MM.1S (cell line): ENCODE results near the gene AGAP3.

ENCODE experiments used
- DNase-seq: peaks from one replicate; pipeline ENCODE4 v3.0.0-alpha.2; 2015
- H2AFZ ChIP-seq: fragments of 300-600 bp; sonication (generic); 2 replicates; pipeline ENCODE4 v1.6.0; 2016; ENCODE audit warnings: antibody characterized with exemption, low read length
- H3F3A ChIP-seq: fragments of 300-600 bp; sonication (generic); 2 replicates; pipeline ENCODE4 v1.6.1; 2016; ENCODE audit warnings: mild to moderate bottlenecking, antibody characterized with exemption, low read length, moderate library complexity, mixed read lengths; ENCODE audit not compliant: insufficient read depth
- H3K27ac ChIP-seq: fragments of 300-600 bp; sonication (generic); 2 replicates; pipeline ENCODE4 v1.5.1; 2016; ENCODE audit warnings: mild to moderate bottlenecking, low read length
- H3K27me3 ChIP-seq: fragments of 300-600 bp; sonication (generic); replicated peaks from 2 replicates; pipeline ENCODE4 v1.6.0; 2016; ENCODE audit warnings: low read length; ENCODE audit not compliant: insufficient read depth
- H3K36me3 ChIP-seq: fragments of 300-600 bp; sonication (generic); replicated peaks from 2 replicates; pipeline ENCODE4 v1.6.1; 2016; ENCODE audit warnings: mild to moderate bottlenecking, low read length, mixed read lengths; ENCODE audit not compliant: insufficient read depth
- H3K4me1 ChIP-seq: fragments of 300-600 bp; sonication (generic); 2 replicates; pipeline ENCODE4 v1.6.1; 2016; ENCODE audit warnings: low read length, mixed read lengths
- H3K4me2 ChIP-seq: fragments of 300-600 bp; sonication (generic); 2 replicates; pipeline ENCODE4 v1.6.0; 2016; ENCODE audit warnings: low read depth, low read length
- H3K4me3 ChIP-seq: fragments of 300-600 bp; sonication (generic); 2 replicates; pipeline ENCODE4 v1.5.1; 2016; ENCODE audit warnings: low read length, mixed read lengths
- H3K79me2 ChIP-seq: fragments of 300-600 bp; sonication (generic); 2 replicates; pipeline ENCODE4 v1.6.1; 2016; ENCODE audit warnings: mixed run types, low read length, mixed read lengths
- H3K9ac ChIP-seq: fragments of 300-600 bp; sonication (generic); 2 replicates; pipeline ENCODE4 v1.6.1; 2016; ENCODE audit warnings: low read length, mixed read lengths
- H3K9me2 ChIP-seq: fragments of 300-600 bp; sonication (generic); replicated peaks from 2 replicates; pipeline ENCODE4 v1.6.1; 2016; ENCODE audit warnings: mild to moderate bottlenecking, low read length, mixed read lengths; ENCODE audit not compliant: insufficient read depth
- H3K9me3 ChIP-seq: fragments of 300-600 bp; sonication (generic); replicated peaks from 2 replicates; pipeline ENCODE4 v1.6.1; 2016; ENCODE audit warnings: mild to moderate bottlenecking, low read length, mixed read lengths; ENCODE audit not compliant: insufficient read depth
- H4K20me1 ChIP-seq: fragments of 300-600 bp; sonication (generic); 2 replicates; pipeline ENCODE4 v1.6.1; 2016; ENCODE audit warnings: mild to moderate bottlenecking, low read length, moderate library complexity, mixed read lengths; ENCODE audit not compliant: insufficient read depth
- EZH2 ChIP-seq: fragments of 300-600 bp; sonication (generic); optimal IDR thresholded peaks from 2 replicates; pipeline ENCODE3; 2017; ENCODE audit warnings: low read depth, mild to moderate bottlenecking, antibody characterized with exemption, low read length, mixed read lengths
- EZH2phosphoT487 ChIP-seq: fragments of 300-600 bp; sonication (generic); IDR thresholded peaks from 2 replicates; pipeline ENCODE4 v1.6.1; 2018; ENCODE audit warnings: antibody characterized with exemption, low read length
- TF ChIP-seq, protein P1 (sequence below): fragments of 300-600 bp; sonication (generic); IDR thresholded peaks from 2 replicates; pipeline ENCODE4 v1.5.1; 2016; ENCODE audit warnings: antibody characterized with exemption, low read length, mixed read lengths

Gene AGAP3

DNA sequence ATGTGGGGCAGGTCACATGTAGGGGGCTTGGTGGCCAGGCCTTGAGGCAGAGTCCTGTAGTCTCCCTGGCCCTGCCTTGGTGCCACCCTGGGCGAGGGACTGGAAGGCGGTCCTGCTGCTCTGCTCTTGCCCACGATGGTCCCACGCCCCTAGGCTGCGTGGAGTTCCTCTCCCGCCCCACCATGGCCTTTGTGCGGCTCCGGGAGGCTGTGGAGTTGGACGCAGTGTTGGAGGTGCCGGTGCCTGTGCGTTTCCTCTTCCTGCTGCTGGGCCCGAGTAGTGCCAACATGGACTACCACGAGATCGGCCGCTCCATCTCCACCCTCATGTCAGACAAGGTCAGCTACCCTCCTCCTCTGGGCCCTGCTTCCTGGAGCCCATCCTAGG, 15.7 kb upstream of the AGAP3 start:
- Histone ChIP-seq H3F3A (peaks cover 7% of the 10 kb centered on the region; the same call in 1 of the 2 replicates), H3K4me2 (no peak overlapping the region), H3K9ac (no peak overlapping the region), H3K27ac (no peak overlapping the region), H3K9me2 (no peaks in the 10 kb centered on the region), H3K36me3 (peaks cover 3% of the 10 kb centered on the region; the same call in 1 of the 2 replicates), H3K4me1 (no peaks in the 10 kb centered on the region), H2AFZ (no peak overlapping the region), H3K4me3 (no peak overlapping the region), H3K79me2 (no peaks in the 10 kb centered on the region), H3K27me3 (no peaks in the 10 kb centered on the region), H3K9me3 (no peaks in the 10 kb centered on the region), H4K20me1 (no peaks in the 10 kb centered on the region)
- DNase-seq, result no peak
- TF ChIP-seq EZH2, result no peak

DNA sequence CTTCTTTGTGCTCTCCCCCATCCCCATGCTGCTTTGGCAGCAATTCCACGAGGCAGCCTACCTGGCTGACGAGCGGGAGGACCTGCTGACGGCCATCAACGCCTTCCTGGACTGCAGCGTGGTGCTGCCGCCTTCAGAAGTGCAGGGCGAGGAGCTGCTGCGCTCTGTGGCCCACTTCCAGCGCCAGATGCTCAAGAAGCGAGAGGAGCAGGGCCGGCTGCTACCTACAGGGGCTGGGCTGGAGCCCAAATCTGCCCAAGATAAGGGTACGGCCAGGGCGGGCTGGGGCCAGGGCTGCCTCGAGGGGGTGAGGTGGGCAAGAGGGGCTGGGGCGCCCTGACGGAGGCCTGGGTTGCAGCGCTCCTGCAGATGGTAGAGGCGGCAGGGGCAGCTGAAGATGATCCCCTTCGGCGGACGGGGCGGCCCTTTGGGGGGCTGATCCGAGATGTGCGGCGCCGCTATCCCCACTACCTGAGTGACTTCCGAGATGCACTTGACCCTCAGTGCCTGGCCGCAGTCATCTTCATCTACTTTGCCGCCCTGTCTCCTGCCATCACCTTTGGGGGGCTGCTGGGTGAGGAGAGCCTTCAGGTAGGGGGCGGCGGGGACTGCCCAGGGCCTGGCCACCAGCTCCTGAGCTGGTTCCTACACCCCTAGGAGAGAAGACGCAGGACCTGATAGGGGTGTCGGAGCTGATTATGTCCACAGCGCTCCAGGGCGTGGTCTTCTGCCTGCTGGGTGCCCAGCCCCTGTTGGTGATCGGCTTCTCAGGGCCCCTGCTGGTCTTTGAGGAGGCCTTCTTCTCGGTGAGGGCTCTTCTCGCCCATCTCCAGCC, 15.0 kb upstream of the AGAP3 start:
- no peak overlapping the region for H3K4me2 ChIP-seq
- no peak for DNase-seq
- no peak overlapping the region for H2AFZ ChIP-seq
- H3K4me1 ChIP-seq, result no peaks in the 10 kb centered on the region
- H3K9me3 ChIP-seq, result no peaks in the 10 kb centered on the region
- H3K79me2 ChIP-seq, result no peaks in the 10 kb centered on the region
- H3K9me2 ChIP-seq, result no peaks in the 10 kb centered on the region
- no peaks in the 10 kb centered on the region for H4K20me1 ChIP-seq
- peaks cover 8% of the 10 kb centered on the region; the same call in 1 of the 2 replicates for H3F3A ChIP-seq
- H3K9ac ChIP-seq, result no peak overlapping the region
- no peak overlapping the region for H3K4me3 ChIP-seq
- TF ChIP-seq, protein P1, sequence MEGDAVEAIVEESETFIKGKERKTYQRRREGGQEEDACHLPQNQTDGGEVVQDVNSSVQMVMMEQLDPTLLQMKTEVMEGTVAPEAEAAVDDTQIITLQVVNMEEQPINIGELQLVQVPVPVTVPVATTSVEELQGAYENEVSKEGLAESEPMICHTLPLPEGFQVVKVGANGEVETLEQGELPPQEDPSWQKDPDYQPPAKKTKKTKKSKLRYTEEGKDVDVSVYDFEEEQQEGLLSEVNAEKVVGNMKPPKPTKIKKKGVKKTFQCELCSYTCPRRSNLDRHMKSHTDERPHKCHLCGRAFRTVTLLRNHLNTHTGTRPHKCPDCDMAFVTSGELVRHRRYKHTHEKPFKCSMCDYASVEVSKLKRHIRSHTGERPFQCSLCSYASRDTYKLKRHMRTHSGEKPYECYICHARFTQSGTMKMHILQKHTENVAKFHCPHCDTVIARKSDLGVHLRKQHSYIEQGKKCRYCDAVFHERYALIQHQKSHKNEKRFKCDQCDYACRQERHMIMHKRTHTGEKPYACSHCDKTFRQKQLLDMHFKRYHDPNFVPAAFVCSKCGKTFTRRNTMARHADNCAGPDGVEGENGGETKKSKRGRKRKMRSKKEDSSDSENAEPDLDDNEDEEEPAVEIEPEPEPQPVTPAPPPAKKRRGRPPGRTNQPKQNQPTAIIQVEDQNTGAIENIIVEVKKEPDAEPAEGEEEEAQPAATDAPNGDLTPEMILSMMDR, result no peak
- TF ChIP-seq EZH2phosphoT487 (no peak), EZH2 (no peak)
- H3K27ac ChIP-seq, result no peak overlapping the region
- H3K36me3 ChIP-seq, result peaks cover 3% of the 10 kb centered on the region; the same call in 1 of the 2 replicates
- H3K27me3 ChIP-seq, result no peaks in the 10 kb centered on the region

DNA sequence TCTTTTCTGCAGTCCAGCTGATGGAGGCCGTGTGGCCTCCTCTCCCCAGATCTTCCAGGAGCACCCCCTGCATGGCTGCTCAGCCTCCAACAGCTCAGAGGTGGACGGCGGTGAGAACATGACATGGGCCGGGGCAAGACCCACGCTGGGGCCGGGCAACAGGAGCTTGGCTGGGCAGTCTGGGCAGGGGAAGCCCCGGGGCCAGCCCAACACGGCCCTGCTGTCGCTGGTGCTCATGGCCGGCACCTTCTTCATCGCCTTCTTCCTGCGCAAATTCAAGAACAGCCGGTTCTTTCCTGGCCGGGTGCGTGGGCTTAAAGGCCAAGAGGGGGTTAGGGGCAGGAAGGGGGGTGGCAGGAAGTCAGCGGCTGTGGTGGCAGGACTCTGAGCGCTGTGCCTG, 12.3 kb upstream of the AGAP3 start:
- Histone ChIP-seq H4K20me1 (no peaks in the 10 kb centered on the region), H3K4me1 (peaks cover under 1% of the 10 kb centered on the region; the same call in 1 of the 2 replicates), H3K9me2 (no peaks in the 10 kb centered on the region), H2AFZ (no peak overlapping the region), H3K27me3 (no peaks in the 10 kb centered on the region), H3K9me3 (no peaks in the 10 kb centered on the region), H3F3A (peaks cover 12% of the 10 kb centered on the region; the same call in 1 of the 2 replicates), H3K4me3 (no peak overlapping the region), H3K79me2 (peaks cover 13% of the 10 kb centered on the region), H3K9ac (no peak overlapping the region), H3K27ac (no peak overlapping the region), H3K36me3 (peaks cover 6% of the 10 kb centered on the region; the same call in 1 of the 2 replicates), H3K4me2 (no peak overlapping the region)
- TF ChIP-seq EZH2phosphoT487, result no peak
- TF ChIP-seq, protein P1, result no peak
- TF ChIP-seq EZH2, result no peak
- DNase-seq, result no peak
